Osteocyte (in vitro differentiated cells): Measurements from ENCODE around the gene TP53TG3E. TPM values are rescaled to one million over a fixed set of nuclear protein-coding genes. Genes with fewer than 3 reads are reported as not detected.
"Not testable (repeated sequence)": the region's sequence is repeated elsewhere in the genome, so short reads cannot be mapped to it uniquely, and the experiment has no call there.

ENCODE experiments used
- DNase-seq: peaks from one replicate; pipeline ENCODE4 v3.0.0; 2021; ENCODE audit warnings: mixed read lengths; ENCODE audit not compliant: unreplicated experiment; ENCODE audit errors: extremely low spot score
- H3K27ac Mint-ChIP-seq: one replicate; pipeline ENCODE4 v1.8.0; 2021; ENCODE audit warnings: mild to moderate bottlenecking, mixed read lengths; ENCODE audit not compliant: unreplicated experiment
- H3K27me3 Mint-ChIP-seq: one replicate; pipeline ENCODE4 v1.8.0; 2021; ENCODE audit warnings: mixed read lengths; ENCODE audit not compliant: unreplicated experiment
- H3K36me3 Mint-ChIP-seq: one replicate; pipeline ENCODE4 v1.8.0; 2021; ENCODE audit warnings: mixed read lengths; ENCODE audit not compliant: unreplicated experiment
- H3K4me1 Mint-ChIP-seq: one replicate; pipeline ENCODE4 v1.8.0; 2021; ENCODE audit warnings: mixed read lengths; ENCODE audit not compliant: unreplicated experiment
- H3K4me3 Mint-ChIP-seq: one replicate; pipeline ENCODE4 v1.8.0; 2021; ENCODE audit warnings: mild to moderate bottlenecking, moderate library complexity, mixed read lengths; ENCODE audit not compliant: unreplicated experiment
- H3K9me3 Mint-ChIP-seq: one replicate; pipeline ENCODE4 v1.8.0; 2021; ENCODE audit warnings: mixed read lengths; ENCODE audit not compliant: unreplicated experiment
- long read RNA-seq: library from polyadenylated mRNA; unstranded; transcript quantifications from one replicate; pipeline ENCODE4 v2.0.0, GENCODE V29; 2021
- total RNA-seq: library from RNA; stranded (reverse); gene quantifications from 2 replicates; pipeline ENCODE4 v1.2.1, GENCODE V29; 2021

Gene TP53TG3E
- not detected in 2 replicates for total RNA-seq
- long read RNA-seq = 0 reads

GRCh38 chr16:33304006-33304405, at the start of gene TP53TG3E:
Gene TP53TG3E, plus strand, starts transcription at chr16:33304306. Its CDS starts 68 bp downstream, at chr16:33304374.
- H3K9me3 Mint-ChIP-seq, H3K27me3 Mint-ChIP-seq, H3K27ac Mint-ChIP-seq, H3K4me1 Mint-ChIP-seq, H3K4me3 Mint-ChIP-seq, H3K36me3 Mint-ChIP-seq, DNase-seq: not testable (repeated sequence)

GRCh38 chr16:33336226-33337012, 32.3 kb downstream of the TP53TG3E start:
- not testable (repeated sequence) for H3K9me3 Mint-ChIP-seq, H3K27ac Mint-ChIP-seq, H3K27me3 Mint-ChIP-seq, H3K36me3 Mint-ChIP-seq, DNase-seq, H3K4me1 Mint-ChIP-seq, H3K4me3 Mint-ChIP-seq

- H3K27ac Mint-ChIP-seq, DNase-seq, H3K4me3 Mint-ChIP-seq, H3K4me1 Mint-ChIP-seq, H3K27me3 Mint-ChIP-seq, H3K36me3 Mint-ChIP-seq, H3K9me3 Mint-ChIP-seq: not testable (repeated sequence)
These were observed 33.8 kb downstream of the TP53TG3E start for GRCh38 chr16:33337627-33338542.

- not testable (repeated sequence) for H3K4me1 Mint-ChIP-seq, H3K36me3 Mint-ChIP-seq, H3K9me3 Mint-ChIP-seq, H3K27ac Mint-ChIP-seq, H3K4me3 Mint-ChIP-seq, H3K27me3 Mint-ChIP-seq, DNase-seq
These were observed 34.4 kb downstream of the TP53TG3E start for GRCh38 chr16:33338543-33338951.

GRCh38 chr16:33339093-33340061, 35.3 kb downstream of the TP53TG3E start:
- DNase-seq, H3K27ac Mint-ChIP-seq, H3K36me3 Mint-ChIP-seq, H3K9me3 Mint-ChIP-seq, H3K27me3 Mint-ChIP-seq, H3K4me1 Mint-ChIP-seq, H3K4me3 Mint-ChIP-seq: not testable (repeated sequence)

Other genes starting within 250 kb of the TP53TG3E start
- not detected in 2 replicates for gene TP53TG3C, start 110.1 kb upstream of the TP53TG3E start, total RNA-seq
- gene TP53TG3B, start 56.5 kb downstream of the TP53TG3E start, total RNA-seq = not detected in 2 replicates
- gene TP53TG3F, start 155.3 kb downstream of the TP53TG3E start, total RNA-seq = not detected in 2 replicates